ENCODE results near the gene PDCD10.

The PDCD10 gene

DNA sequence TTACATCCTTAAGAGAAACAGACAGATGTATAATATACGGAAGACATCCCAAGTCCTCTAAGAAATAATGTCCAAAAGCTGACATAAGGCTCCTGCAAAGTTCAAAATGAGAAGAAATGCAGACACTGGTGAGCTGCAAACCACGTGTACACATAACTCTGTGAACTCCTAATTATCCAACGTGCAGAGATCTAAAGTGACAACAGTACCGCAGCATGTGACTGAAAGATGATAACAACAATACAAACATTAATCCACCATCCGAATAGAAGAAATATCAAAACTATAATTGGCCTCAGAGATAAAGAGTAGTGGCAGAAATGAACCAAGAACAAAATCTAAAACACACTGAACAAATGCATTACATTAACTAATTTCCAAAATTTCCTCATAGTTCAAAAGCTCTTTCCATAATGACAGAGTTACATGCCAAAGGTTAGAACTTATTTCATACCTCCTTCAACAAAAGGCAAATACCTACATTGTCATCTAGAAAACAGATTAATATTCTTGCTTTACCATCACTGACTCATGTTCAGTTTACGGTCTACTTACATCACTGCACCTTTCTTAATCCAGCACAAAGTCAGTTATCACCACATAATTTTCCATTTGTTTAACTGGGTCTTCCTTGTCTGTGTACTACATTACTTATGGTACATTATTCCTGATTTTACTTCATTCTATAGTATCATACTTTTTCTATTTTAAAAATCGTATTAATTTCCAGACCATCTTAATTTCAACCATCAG, 2.2 kb downstream of the PDCD10 start:
- Histone ChIP-seq H3K4me1 (no peaks in the 10 kb centered on the region), H3K27me3 (peaks cover 8% of the 10 kb centered on the region), H3K36me3 (no peaks in the 10 kb centered on the region), H3K4me3 (ENCODE audit: low read depth, low read length) (no peak overlapping the region), H3K9me3 (no peaks in the 10 kb centered on the region)
- no peak for TF ChIP-seq CTCF (IDR thresholded peaks at IDR 0.05; ENCODE audit: low read depth, low read length)
- no peak for DNase-seq

GRCh38 chr3:167731393-167731792, 3.3 kb downstream of the PDCD10 start:
- Histone ChIP-seq H3K4me3 (ENCODE audit: low read depth, low read length) (no peak overlapping the region), H3K4me1 (no peaks in the 10 kb centered on the region), H3K36me3 (no peaks in the 10 kb centered on the region), H3K27me3 (peaks cover 4% of the 10 kb centered on the region), H3K9me3 (no peaks in the 10 kb centered on the region)
- DNase-seq, result no peak
- TF ChIP-seq CTCF (IDR thresholded peaks at IDR 0.05; ENCODE audit: low read depth, low read length), result no peak

DNA sequence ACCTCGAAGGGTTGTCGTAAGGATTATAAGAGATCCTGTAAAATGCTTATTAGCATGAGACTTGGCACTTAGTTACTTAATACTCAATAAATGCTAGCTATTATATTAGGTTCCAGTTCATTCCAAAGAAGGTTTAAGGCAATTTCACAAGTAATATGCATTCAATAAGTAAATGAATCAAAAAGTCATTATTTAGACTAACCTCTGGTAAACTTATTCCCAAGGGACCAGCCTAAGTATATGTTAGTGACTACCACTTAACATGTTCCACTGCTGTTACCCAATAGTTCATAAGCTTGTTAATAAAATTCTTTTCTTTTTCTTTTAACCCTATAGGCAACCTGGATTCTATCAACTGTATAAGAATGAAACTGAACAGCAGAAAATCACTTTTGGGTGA, 5.1 kb downstream of the PDCD10 start:
- no peaks in the 10 kb centered on the region for H3K4me1 ChIP-seq
- no peaks in the 10 kb centered on the region for H3K27me3 ChIP-seq
- DNase-seq, result no peak

GRCh38 chr3:167728632-167729323, 5.9 kb downstream of the PDCD10 start:
- no peak for TF ChIP-seq CTCF (IDR thresholded peaks at IDR 0.05; ENCODE audit: low read depth, low read length)
- Histone ChIP-seq H3K4me1 (no peaks in the 10 kb centered on the region), H3K36me3 (no peaks in the 10 kb centered on the region), H3K27me3 (no peaks in the 10 kb centered on the region), H3K4me3 (ENCODE audit: low read depth, low read length) (no peak overlapping the region), H3K9me3 (no peaks in the 10 kb centered on the region)
- DNase-seq, result no peak

More for the DNA sequence above, 5.1 kb downstream of the PDCD10 start:
- H3K36me3 ChIP-seq, result no peaks in the 10 kb centered on the region
- no peak overlapping the region for H3K4me3 ChIP-seq (ENCODE audit: low read depth, low read length)
- H3K9me3 ChIP-seq, result no peaks in the 10 kb centered on the region
- TF ChIP-seq CTCF (IDR thresholded peaks at IDR 0.05; ENCODE audit: low read depth, low read length), result no peak

DNA sequence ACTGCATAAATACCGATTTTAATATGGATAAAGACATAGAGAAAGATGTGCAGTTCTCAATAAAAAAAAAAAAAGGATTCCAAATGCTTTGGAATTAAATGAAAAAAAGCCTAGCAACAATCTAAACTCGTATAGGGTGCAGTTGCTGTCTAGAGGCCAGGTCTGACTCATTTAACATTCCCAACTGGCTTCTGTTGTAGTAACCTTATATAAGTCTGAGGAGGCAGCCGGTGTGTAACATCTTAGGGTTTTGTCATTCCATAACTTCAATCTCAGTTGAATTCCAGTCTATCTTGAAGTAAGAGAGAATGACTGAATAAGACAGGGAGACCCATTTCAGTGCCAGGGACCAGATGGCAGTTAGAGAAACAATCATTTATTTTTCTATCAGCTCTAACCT, 6.5 kb downstream of the PDCD10 start:
- H3K4me1 ChIP-seq, result no peaks in the 10 kb centered on the region
- H3K9me3 ChIP-seq, result no peaks in the 10 kb centered on the region
- no peak overlapping the region for H3K4me3 ChIP-seq (ENCODE audit: low read depth, low read length)
- H3K27me3 ChIP-seq, result no peaks in the 10 kb centered on the region
- no peak for TF ChIP-seq CTCF (IDR thresholded peaks at IDR 0.05; ENCODE audit: low read depth, low read length)
- DNase-seq, result no peak
- no peaks in the 10 kb centered on the region for H3K36me3 ChIP-seq

GRCh38 chr3:167723872-167724271, 10.8 kb downstream of the PDCD10 start:
- no peak for DNase-seq
- H3K4me3 ChIP-seq (ENCODE audit: low read depth, low read length), result no peak overlapping the region
- H3K4me1 ChIP-seq, result no peaks in the 10 kb centered on the region
- no peaks in the 10 kb centered on the region for H3K9me3 ChIP-seq
- no peaks in the 10 kb centered on the region for H3K27me3 ChIP-seq
- no peak for TF ChIP-seq CTCF (IDR thresholded peaks at IDR 0.05; ENCODE audit: low read depth, low read length)
- peaks cover 2% of the 10 kb centered on the region for H3K36me3 ChIP-seq
